ENCODE measurements around the gene ANKRD63.

DNA sequence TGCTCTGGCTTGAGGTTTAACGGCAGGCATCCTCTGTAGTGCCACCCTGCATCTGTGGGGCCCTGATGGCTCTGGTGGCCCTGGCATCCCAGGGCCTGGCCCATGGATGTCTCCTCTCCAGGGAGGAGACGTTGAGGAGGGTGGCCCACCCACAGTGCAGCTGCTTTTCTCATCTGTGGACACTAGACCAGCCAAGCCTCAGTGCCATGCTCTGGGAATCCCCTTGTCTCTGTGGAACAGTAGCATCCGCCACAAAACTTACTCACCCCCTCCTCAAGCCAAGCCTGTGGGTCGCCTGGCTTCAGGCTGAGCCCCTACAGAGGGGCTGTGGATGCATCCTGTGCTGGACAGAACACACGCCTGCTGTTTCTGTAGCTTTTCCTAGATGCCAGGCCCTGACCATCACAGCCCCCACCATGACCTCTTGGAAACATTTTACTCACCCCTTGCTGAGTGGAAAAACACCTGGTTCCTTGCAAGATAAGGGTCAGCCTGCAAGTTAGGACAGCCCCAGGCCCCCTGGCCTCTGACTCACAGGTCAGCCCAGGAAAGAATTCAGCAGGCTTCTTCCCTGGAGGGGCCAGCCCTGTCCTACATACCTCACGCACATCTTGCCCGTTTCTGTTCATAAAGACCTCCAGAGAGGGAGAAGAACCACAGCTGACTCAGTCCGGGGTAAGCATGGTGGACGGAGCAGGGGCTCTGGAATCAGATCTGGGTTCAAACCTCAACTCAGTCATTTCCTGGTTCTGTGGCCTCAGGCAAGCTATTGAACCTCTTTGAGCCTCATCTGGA is 25.0 kb downstream of the ANKRD63 start:
- TF ChIP-seq, protein P1, sequence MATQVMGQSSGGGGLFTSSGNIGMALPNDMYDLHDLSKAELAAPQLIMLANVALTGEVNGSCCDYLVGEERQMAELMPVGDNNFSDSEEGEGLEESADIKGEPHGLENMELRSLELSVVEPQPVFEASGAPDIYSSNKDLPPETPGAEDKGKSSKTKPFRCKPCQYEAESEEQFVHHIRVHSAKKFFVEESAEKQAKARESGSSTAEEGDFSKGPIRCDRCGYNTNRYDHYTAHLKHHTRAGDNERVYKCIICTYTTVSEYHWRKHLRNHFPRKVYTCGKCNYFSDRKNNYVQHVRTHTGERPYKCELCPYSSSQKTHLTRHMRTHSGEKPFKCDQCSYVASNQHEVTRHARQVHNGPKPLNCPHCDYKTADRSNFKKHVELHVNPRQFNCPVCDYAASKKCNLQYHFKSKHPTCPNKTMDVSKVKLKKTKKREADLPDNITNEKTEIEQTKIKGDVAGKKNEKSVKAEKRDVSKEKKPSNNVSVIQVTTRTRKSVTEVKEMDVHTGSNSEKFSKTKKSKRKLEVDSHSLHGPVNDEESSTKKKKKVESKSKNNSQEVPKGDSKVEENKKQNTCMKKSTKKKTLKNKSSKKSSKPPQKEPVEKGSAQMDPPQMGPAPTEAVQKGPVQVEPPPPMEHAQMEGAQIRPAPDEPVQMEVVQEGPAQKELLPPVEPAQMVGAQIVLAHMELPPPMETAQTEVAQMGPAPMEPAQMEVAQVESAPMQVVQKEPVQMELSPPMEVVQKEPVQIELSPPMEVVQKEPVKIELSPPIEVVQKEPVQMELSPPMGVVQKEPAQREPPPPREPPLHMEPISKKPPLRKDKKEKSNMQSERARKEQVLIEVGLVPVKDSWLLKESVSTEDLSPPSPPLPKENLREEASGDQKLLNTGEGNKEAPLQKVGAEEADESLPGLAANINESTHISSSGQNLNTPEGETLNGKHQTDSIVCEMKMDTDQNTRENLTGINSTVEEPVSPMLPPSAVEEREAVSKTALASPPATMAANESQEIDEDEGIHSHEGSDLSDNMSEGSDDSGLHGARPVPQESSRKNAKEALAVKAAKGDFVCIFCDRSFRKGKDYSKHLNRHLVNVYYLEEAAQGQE (IDR thresholded peaks at IDR 0.05), result no peak
- TF ChIP-seq FOXA2 (IDR thresholded peaks at IDR 0.05) (no peak), SP1 (IDR thresholded peaks at IDR 0.05) (no peak)
